Measurements from ENCODE around the gene GLT6D1.

Gene GLT6D1

GRCh38 chr9:135647884-135648283 is 8.5 kb upstream of the GLT6D1 start:
- Histone ChIP-seq H3K27ac (ENCODE audit: low read depth, low read length) (no peak overlapping the region), H3K9me3 (ENCODE audit: insufficient read depth, low read length) (peaks cover 38% of the 10 kb centered on the region; the same call in 1 of the 2 replicates), H3K27me3 (ENCODE audit: low read length) (no peaks in the 10 kb centered on the region), H3F3A (ENCODE audit: insufficient read depth) (no peaks in the 10 kb centered on the region), H3K79me2 (ENCODE audit: insufficient read depth, low read length) (no peaks in the 10 kb centered on the region), H3K4me2 (ENCODE audit: low read depth, low read length, poor library complexity, severe bottlenecking) (no peak overlapping the region), H3K9ac (ENCODE audit: low read length) (no peak overlapping the region), H3K36me3 (ENCODE audit: low read length) (no peaks in the 10 kb centered on the region), H3K9me2 (replicated peaks; ENCODE audit: insufficient read depth, low read length) (no peaks in the 10 kb centered on the region), H4K20me1 (ENCODE audit: low read depth, low read length) (no peaks in the 10 kb centered on the region), H3K4me3 (ENCODE audit: insufficient read depth, low read length, poor library complexity, severe bottlenecking) (no peak overlapping the region), H2AFZ (ENCODE audit: low read depth, low read length, severe bottlenecking) (no peak overlapping the region)
- TF ChIP-seq CTCF (IDR thresholded peaks at IDR 0.05; ENCODE audit: insufficient read depth, low read length, poor library complexity, severe bottlenecking) (no peak), EZH2phosphoT487 (conservative IDR thresholded peaks at IDR 0.05; ENCODE audit: low read length) (no peak)

- Histone ChIP-seq H3F3A (ENCODE audit: insufficient read depth) (no peaks in the 10 kb centered on the region), H3K79me2 (ENCODE audit: insufficient read depth, low read length) (no peaks in the 10 kb centered on the region), H3K36me3 (ENCODE audit: low read length) (no peaks in the 10 kb centered on the region), H3K9ac (ENCODE audit: low read length) (no peak overlapping the region), H3K9me3 (ENCODE audit: insufficient read depth, low read length) (peaks cover 38% of the 10 kb centered on the region; the same call in 1 of the 2 replicates), H3K4me3 (ENCODE audit: insufficient read depth, low read length, poor library complexity, severe bottlenecking) (no peak overlapping the region), H3K27ac (ENCODE audit: low read depth, low read length) (no peak overlapping the region), H4K20me1 (ENCODE audit: low read depth, low read length) (no peaks in the 10 kb centered on the region), H2AFZ (ENCODE audit: low read depth, low read length, severe bottlenecking) (no peak overlapping the region), H3K4me2 (ENCODE audit: low read depth, low read length, poor library complexity, severe bottlenecking) (no peak overlapping the region), H3K9me2 (replicated peaks; ENCODE audit: insufficient read depth, low read length) (no peaks in the 10 kb centered on the region), H3K27me3 (ENCODE audit: low read length) (no peaks in the 10 kb centered on the region)
- TF ChIP-seq EZH2phosphoT487 (conservative IDR thresholded peaks at IDR 0.05; ENCODE audit: low read length) (no peak), CTCF (IDR thresholded peaks at IDR 0.05; ENCODE audit: insufficient read depth, low read length, poor library complexity, severe bottlenecking) (no peak)
Measured at GRCh38 chr9:135644631-135645218, 5.4 kb upstream of the GLT6D1 start.

GRCh38 chr9:135641745-135642144 is 2.4 kb upstream of the GLT6D1 start:
- Histone ChIP-seq H3K27ac (ENCODE audit: low read depth, low read length) (no peak overlapping the region), H3K4me2 (ENCODE audit: low read depth, low read length, poor library complexity, severe bottlenecking) (no peak overlapping the region), H3K27me3 (ENCODE audit: low read length) (no peaks in the 10 kb centered on the region), H3K4me3 (ENCODE audit: insufficient read depth, low read length, poor library complexity, severe bottlenecking) (no peak overlapping the region), H3K79me2 (ENCODE audit: insufficient read depth, low read length) (no peaks in the 10 kb centered on the region), H2AFZ (ENCODE audit: low read depth, low read length, severe bottlenecking) (no peak overlapping the region), H3K9me3 (ENCODE audit: insufficient read depth, low read length) (peaks cover 15% of the 10 kb centered on the region; the same call in 1 of the 2 replicates), H3F3A (ENCODE audit: insufficient read depth) (no peaks in the 10 kb centered on the region), H4K20me1 (ENCODE audit: low read depth, low read length) (no peaks in the 10 kb centered on the region), H3K36me3 (ENCODE audit: low read length) (no peaks in the 10 kb centered on the region), H3K9ac (ENCODE audit: low read length) (no peak overlapping the region), H3K9me2 (replicated peaks; ENCODE audit: insufficient read depth, low read length) (no peaks in the 10 kb centered on the region)
- no peak for TF ChIP-seq EZH2phosphoT487 (conservative IDR thresholded peaks at IDR 0.05; ENCODE audit: low read length)
- TF ChIP-seq CTCF (IDR thresholded peaks at IDR 0.05; ENCODE audit: insufficient read depth, low read length, poor library complexity, severe bottlenecking): no peak

Data from SU-DHL-6 (cell line).